ENCODE results near the gene TSC22D2.
"Not testable (repeated sequence)": the region's sequence is repeated elsewhere in the genome, so short reads cannot be mapped to it uniquely, and the experiment has no call there.

Gene TSC22D2

GRCh38 chr3:150490277-150490986, 82.3 kb downstream of the TSC22D2 start:
- no peak for DNase-seq

DNA sequence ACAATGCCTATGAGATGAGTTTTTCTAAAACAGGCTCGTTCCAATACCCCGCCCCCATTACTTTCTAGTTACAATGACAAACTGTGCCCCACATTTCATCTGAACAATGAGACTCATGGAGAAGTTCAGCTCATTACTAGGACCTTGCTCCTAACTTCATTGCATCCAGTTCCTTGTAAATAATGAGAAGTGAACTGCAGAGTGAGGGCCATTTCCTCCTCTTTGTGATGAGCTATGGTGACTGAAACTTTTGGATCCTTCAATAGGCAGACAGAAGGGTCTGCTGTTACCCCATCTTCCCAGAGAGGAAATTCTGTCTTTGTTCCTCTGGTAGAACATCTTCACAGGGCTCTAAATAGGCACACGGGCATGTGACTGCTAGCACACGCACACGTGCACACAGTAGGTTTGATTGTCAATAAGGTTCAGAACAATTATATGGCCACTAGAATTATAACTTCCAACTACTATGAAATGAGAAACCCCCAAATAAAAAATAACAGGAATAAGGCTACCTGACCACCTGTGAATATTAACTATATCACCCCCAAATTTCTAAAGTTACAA, 86.4 kb downstream of the TSC22D2 start:
- DNase-seq, result no peak

GRCh38 chr3:150495149-150495548, 87.1 kb downstream of the TSC22D2 start:
- no peak for DNase-seq

GRCh38 chr3:150495563-150496168, 87.6 kb downstream of the TSC22D2 start:
- DNase-seq, result peak; percentile 49

- no peak for DNase-seq
Measured at GRCh38 chr3:150497956-150498355, 89.9 kb downstream of the TSC22D2 start.

GRCh38 chr3:150500960-150501359, 92.9 kb downstream of the TSC22D2 start:
- not testable (repeated sequence) for DNase-seq

DNA sequence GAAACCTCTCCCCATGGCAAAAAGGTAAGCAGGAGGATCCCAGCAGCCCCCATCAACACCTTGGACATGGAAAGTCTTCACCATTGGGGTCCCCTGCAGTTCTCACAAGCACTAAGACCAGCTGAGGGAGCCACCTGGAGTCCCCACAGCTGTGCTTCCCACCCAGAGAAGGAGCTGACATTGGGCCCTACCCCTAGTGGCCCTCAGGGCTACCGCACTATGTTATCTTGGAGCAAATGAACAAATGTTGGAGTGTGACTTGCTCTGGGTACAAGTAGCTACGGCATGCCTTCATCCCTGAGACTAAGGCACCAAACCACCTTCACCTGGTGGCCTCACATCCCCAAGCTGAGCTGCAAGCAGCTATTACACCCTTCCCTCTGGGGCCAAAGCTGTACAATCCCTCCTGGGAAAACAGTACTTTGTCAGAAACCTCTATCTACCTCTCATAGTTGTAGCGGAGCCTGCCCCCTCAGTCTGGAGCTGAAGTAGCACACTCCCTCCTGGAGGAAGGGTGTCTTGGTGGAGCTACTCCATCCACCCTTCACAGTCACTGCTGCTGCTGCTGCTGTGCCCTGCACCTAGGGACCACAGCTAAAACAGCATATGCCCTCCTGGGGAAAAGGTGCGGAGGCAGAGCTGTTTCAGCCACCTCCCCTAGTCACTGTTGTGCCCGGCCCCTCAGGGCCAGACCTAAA, 95.5 kb downstream of the TSC22D2 start:
- DNase-seq, result no peak

- DNase-seq, result no peak
Measured at GRCh38 chr3:150504483-150504882, 96.4 kb downstream of the TSC22D2 start.

DNA sequence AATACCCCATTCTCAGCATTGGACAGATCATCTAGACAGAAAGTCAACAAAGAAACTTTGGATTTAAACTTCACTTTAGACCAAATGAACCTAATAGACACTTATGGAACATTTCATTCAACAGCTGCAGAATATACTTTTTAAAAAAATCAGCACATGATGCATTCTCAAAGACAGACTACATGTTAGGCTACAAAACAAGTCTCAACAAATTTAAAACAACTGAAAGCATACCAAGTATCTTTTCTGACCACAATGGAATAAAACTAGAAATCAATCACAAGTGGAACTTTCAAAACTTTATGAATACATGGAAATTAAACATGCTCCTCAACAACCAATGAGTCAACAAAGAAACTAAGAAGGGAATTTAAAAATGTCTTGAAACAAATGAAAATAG, 100.3 kb downstream of the TSC22D2 start:
- no peak for DNase-seq

DNA sequence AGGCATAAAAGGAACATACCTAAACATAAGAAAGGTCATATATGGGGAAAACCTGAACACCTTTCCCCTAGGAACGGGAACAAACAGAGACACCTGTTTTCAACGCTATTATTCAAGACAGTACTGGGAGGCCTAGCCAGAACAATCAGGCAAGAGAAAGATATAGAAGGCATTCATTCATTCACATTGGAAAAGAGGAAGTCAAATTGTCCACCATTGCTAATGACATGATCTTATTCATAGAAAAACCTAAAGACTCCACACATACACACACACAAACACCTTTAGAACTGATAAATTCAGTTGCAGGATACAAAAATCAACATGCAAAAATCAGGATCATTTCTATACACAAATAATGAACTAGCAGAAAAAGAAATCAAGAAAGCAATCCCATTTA, 101.7 kb downstream of the TSC22D2 start:
- no peak for DNase-seq

- DNase-seq, result no peak
Measured at GRCh38 chr3:150511122-150511821, 103.2 kb downstream of the TSC22D2 start.

- DNase-seq, result no peak
Measured at GRCh38 chr3:150515210-150515609, 107.1 kb downstream of the TSC22D2 start.

Data from COR-L47 (cell line).